Fibroblast of mammary gland (primary cell): Measurements from ENCODE around the gene COIL.
"Not testable (repeated sequence)": the region's sequence is repeated elsewhere in the genome, so short reads cannot be mapped to it uniquely, and the experiment has no call there.

Source experiments
- DNase-seq: peaks from one replicate; pipeline ENCODE4 v3.0.0-alpha.2; 2010; ENCODE audit warnings: low read depth
- H3K4me3 ChIP-seq: 2 replicates; pipeline ENCODE4 v1.5.1; 2011; ENCODE audit warnings: low read depth, mild to moderate bottlenecking, low read length, moderate library complexity; ENCODE audit not compliant: control insufficient read depth
- TF ChIP-seq, protein P1 (sequence below): conservative IDR thresholded peaks from 2 replicates; pipeline ENCODE4 v1.5.1; 2011; ENCODE audit warnings: low read depth, low read length, inconsistent platforms; ENCODE audit not compliant: control insufficient read depth, insufficient read depth

COIL gene

DNA sequence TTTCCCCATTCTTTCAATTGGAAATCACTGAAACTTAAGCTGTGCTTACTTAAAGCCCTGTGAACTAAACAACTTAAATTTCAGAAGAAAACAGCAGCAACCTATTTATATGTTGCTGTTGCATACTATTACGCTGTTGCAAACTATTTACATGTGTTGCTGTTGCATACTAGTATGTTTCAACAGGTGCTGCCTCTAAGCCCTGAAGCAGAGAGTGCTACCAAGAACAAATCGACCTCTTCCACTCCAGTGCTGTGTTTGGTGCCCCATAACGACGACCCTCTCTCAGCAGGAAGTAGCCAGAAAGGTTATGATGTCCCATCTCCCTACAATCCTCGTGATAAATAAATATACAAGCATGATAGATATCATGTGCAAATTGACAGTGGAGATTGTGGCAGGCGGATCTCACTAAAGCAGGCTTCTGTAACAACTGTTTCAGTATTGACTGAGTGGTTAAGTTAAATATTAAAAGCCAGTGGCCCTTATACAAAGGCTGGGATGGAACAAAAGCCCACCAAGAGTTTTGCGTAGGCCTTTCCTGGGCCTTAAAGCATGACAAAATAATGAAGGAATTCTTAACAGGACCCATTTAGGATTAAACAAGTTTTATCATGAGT lies 11.4 kb upstream of the COIL start:
- DNase-seq, result no peak
- TF ChIP-seq, protein P1, sequence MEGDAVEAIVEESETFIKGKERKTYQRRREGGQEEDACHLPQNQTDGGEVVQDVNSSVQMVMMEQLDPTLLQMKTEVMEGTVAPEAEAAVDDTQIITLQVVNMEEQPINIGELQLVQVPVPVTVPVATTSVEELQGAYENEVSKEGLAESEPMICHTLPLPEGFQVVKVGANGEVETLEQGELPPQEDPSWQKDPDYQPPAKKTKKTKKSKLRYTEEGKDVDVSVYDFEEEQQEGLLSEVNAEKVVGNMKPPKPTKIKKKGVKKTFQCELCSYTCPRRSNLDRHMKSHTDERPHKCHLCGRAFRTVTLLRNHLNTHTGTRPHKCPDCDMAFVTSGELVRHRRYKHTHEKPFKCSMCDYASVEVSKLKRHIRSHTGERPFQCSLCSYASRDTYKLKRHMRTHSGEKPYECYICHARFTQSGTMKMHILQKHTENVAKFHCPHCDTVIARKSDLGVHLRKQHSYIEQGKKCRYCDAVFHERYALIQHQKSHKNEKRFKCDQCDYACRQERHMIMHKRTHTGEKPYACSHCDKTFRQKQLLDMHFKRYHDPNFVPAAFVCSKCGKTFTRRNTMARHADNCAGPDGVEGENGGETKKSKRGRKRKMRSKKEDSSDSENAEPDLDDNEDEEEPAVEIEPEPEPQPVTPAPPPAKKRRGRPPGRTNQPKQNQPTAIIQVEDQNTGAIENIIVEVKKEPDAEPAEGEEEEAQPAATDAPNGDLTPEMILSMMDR, result no peak
- H3K4me3 ChIP-seq, result no peak overlapping the region

DNA sequence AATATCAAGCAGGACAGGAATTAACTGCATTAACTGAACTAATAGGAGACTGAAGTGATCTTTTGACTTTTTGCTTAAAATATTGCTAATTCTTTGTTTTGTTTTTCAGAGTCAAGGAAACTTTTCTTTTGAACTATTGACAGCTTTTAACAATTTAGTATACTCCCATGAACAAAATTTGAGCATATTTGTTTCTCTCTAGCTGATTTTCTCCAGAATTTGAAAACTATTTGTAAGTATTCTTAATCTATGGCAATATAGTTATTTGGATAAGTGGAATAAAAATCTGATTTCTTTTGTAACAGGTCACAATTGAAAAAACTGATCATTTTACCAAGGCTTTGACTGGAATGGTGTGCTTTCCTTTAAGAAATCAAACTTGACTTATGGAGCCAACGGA lies 10.1 kb upstream of the COIL start:
- no peak for DNase-seq
- H3K4me3 ChIP-seq, result no peak overlapping the region
- TF ChIP-seq, protein P1, result no peak

DNA sequence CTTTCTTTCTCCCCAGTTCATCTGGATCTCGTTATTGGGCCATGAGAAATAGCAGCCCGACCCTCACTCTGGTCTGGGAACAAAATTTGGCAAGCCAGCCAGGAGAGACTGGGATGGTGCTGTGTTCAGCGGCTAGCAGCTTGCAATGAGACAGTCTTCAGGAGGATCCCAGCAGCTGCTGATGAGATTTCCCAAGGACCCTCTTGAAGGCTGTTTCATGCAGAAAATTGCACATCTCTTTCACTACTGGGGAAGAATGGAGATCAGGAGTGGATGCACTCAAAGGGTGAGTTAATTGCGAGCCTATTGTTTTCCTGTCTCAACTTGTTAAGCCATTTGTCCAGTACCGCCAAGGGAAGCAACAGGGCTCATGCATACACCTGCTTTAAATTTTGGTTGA lies 5.5 kb upstream of the COIL start:
- TF ChIP-seq, protein P1, result no peak
- no peak overlapping the region for H3K4me3 ChIP-seq
- DNase-seq, result no peak

DNA sequence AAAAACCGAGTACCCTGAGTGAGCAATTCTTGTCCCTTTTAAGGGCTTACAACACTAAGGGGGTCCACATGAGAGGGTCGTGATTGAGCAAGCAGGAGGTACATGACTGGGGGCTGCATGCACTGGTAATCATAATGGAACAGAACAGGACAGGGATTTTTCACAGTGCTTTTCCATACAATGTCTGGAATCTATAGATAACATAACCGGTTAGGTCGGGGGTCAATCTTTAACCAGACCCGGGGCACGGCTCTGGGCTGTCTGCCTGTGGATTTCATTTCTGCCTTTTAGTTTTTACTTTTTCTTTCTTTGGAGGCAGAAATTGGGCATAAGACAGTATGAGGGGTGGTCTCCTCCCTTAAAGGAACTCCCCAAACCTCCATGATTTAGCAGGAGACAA lies 4.8 kb upstream of the COIL start:
- not testable (repeated sequence) for DNase-seq, H3K4me3 ChIP-seq

DNA sequence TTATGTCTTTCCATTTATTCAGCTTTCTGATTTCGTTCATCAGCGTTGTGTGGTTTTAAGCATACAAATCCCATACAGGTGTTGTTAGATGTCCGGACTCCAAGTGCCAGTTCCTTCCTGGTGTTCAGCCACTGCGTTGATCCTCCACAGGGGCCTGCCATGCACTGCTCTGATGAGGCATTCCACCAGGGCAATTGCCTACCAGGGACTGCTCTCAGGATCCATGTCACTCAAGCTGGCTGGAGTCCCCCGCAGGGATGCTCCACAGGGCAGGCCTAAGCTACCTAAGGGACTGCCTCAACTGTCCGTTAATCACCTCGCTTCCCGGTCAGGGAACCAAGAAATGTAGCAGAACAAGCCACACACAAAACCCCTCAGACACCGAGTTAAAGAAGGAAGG lies 4.4 kb upstream of the COIL start:
- H3K4me3 ChIP-seq, DNase-seq: not testable (repeated sequence)

DNA sequence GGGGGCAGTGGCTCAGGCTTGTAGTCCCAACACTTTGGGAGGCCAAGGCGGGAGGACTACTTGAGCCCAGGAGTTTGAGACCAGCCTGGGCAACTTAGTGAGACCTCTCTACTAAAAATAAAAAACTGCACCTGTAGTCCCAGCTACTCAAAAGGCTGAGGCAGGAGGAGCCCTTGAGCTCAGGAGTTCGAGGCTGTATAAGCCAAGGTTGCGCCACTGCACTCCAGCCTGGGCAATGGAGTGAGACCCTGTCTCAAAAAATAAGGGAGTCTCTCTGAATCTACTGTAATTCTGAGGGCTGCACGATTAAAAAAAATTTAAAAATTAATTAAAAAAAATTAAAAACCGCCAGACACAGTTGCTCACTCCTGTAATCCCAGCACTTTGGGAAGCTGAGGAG lies 3.9 kb downstream of the COIL start:
- TF ChIP-seq, protein P1, result no peak
- DNase-seq, result no peak

DNA sequence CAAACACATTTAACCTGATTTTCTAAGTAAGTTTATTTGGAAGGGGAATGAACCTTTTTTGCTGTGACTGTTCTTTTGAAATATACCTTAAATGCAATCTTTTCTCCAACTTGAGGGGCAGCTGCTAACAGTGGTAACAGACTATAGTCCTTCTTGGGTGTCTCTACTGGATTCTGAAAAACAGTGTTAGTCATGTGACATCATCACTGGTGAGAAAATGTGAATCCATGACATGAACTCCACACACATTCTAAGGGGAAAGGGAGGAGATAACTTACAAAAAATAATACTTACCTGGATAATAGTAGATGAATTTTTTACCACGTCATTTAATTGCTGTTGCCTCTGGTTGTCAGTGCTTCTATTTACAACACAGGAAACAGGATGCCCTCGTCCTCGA lies 11.3 kb downstream of the COIL start:
- TF ChIP-seq, protein P1, result no peak
- no peak for DNase-seq
- no peak overlapping the region for H3K4me3 ChIP-seq

More for the DNA sequence above, 3.9 kb downstream of the COIL start:
- no peak overlapping the region for H3K4me3 ChIP-seq

DNA sequence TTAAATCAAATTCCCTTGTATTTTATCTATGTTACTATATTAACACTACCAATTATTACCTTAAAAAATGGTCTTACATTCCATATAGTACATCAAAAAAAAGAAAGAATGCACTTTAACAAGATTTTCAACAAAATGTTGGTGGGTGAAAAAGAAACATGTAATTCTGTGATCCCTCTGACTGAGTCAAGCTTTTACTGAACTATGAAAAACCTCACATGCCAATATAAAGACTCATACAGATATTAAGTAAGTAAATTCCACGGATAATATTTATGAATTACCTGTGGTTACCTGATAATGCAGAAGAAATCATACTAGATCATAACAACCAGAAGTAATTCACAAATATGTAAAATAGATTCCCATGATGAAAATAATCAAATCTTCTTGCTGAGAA lies 12.4 kb downstream of the COIL start:
- H3K4me3 ChIP-seq, result no peak overlapping the region
- DNase-seq, result no peak
- TF ChIP-seq, protein P1, result no peak
